GM18519 (cell line): Measurements from ENCODE around the gene CIB2.

Experiments used
- ATAC-seq: cut with Tn5 transposase; IDR thresholded peaks from one replicate; pipeline ENCODE4 v1.9.1; 2021; ENCODE audit warnings: mild to moderate bottlenecking, moderate library complexity; ENCODE audit not compliant: unreplicated experiment, low FRiP score

CIB2 gene

DNA sequence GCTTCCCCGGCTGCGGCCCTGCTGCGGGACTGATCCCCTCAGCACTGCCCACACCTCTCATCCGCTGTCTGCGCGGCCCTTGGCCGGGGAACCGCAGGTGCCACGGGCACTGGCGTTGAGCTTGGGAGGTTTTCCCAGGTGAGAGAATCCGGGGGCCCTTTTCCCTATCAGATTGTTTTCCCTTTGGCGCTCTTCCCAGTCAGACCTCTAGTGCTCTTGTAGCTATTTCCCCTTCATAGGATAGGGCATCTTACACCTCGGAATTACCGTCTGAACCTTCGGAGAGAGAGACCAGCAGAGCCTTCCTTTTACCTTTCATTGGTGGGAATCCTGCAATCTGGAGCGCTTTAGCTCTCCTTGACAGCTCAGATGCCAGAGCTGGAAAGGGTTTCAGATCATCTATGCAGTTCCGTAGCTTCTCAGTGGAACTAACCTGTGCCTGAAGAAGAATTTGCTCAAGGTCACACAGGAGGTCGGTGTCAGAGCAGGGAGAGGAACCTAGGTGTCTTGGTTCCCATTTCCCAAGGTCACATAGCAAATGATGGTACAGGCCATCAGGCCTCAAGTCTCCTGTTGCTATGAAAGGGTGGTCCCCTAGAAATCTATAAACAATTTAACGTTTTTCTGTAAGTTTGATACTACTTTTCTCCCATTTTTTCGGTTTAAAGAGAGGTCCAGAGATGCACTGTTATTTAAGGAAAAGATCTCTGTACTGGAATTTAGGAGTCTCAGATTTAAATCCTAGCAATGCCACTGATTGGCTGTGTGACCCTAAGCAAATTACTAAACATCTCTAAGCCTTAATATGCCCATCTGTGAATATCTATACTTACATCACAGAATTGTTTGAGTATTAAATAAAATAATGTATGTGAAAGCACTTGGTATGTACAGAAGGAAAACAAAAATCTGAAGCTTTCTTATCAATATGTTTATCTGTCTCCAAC, 18.8 kb upstream of the CIB2 start:
- peak; percentile 15 for ATAC-seq

DNA sequence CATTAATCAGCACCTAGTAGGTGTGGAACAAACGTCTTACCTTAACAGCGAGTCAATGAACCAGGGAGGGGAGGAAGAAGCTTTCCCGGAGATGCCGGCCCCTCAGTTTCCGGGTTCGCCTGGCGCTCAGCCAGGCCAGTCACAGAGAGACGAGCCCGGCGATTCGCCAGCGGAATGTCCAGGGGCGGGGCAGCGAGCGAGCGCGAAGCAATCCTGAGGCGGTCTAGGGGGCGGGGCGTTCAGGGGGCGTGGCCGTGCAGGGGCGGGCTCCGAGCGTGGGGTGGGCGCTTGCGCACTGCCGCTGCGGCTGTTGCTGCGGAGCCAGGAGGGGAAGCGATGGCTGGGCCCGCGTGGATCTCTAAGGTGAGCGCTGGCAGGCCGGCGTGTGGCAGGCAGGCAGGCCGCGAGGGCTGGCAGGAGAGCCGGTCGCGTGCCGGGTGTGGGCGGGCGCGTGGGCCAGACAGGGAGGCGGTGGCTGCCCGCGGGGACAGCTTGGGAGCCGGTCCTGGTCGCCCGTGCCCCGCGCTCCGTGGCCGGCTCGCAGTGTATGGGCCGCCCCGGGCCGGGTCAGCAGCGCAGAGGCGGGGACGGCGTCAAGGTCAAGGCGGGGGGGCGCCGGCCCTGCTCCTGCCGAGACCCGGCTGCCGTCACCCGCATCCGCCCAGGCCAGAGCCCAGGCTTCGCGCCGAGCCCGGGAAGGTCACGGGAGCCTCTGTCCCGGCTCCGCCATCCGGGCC, 18.0 kb upstream of the CIB2 start, which contains the start of gene IDH3A:
Gene IDH3A, plus strand, starts transcription at position 295 of the 737 bp plus-strand sequence. Its CDS starts 42 bp downstream, at position 337.
- peak; percentile 57 for ATAC-seq

DNA sequence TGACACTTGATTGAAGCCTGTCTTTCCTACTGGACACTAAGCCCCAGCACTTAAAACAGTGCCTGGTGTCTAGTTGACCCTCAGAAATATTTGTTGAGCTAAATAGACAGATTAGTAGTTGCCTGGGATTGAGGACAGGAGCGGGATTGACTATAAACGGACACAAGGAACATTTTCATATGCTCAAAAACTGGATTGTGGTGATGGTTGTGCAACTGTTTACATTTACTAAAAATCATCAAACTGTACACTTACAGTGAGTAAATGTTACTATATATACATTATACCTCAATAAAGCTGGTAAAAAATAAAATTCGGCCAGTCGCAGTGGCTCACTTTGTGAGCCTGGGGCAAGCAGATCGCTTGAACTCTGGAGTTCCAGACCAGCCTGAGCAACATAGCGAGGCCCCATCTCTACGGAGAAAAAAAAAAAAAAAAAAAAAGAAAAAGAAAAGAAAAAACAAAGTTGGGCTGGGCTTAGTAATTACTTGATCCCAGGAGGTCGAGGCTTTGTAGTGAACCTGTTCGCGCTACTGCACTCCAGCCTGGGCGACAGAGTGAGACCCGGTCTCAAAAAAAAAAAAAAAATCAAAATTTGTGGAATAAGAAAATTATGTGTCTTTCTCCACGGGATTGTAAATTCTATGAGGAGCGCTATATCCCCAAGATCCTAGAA, 17.3 kb upstream of the CIB2 start:
- peak; percentile 1 for ATAC-seq

DNA sequence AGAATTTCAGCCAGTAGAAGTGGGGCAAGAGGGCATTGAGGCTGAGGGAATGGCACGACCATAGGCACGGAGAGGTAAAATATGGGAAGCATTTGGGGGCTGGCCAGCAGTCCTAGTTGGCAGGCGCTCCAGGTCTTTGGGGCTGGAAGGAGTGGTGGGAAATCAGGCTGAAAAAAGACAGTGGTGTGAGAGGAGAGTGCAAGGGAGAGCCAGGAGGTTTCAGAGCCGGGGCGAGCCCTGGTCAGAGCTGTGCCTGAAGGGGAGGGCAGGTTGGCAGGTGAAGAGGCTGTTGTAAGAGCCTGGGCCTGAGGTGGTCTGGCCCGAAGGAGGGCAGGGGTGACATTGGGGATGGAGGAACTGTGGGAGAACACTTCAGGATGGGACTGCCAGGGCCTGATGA, 16.3 kb upstream of the CIB2 start:
- no peak for ATAC-seq

DNA sequence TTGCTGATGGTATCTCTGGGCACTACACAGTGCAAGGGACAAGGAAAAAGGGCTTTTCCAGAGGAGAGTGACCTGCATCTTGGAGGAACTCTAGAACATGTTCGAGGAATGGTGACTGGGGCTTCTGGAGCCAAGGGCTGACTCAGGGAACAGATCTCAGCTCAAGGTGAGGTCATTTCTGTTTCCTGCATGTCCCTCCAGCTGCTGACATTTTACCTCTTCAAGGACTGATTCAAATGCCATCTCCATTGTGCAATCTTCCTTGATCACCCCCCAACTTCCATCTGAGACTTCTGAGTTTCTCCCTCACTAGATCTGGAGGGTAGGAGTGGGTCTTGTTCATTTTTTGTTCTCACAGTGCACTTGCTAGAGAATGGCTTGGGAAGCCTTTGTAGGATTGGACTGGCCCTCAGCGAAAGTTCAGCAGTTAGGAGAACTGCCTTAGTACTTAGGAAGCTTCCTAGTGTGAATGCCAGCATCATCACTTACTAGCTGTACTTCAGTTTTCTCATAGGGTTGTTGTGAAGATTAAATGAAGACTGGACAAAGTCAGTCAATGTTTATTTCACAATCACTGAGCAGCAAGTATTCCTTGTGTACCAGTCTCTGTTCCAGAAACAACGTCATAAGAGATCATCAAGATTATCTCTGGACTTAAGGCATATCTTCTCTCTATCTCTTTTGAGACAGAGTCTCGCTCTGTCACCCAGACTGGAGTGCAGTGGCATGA, 15.3 kb upstream of the CIB2 start:
- no peak for ATAC-seq

DNA sequence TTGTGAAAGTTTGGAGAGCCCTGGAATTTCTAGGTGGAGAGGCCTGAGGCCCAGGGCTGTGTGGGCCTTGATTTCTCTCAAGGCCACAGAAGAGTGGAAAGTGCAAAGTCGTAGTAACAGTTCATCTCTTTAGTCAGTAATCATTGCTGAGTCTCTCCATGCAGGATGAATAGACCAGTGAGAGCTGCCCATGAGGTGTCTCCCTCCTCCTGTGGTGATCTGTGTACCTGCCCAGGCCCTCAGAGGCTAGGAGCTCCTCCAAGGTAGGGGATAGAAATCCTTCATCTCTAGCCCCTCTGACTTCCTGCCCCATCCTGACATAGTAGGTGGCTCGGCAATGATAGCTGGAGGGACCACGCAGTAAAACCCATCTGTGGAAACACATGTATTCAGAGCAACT, 11.1 kb upstream of the CIB2 start:
- no peak for ATAC-seq

DNA sequence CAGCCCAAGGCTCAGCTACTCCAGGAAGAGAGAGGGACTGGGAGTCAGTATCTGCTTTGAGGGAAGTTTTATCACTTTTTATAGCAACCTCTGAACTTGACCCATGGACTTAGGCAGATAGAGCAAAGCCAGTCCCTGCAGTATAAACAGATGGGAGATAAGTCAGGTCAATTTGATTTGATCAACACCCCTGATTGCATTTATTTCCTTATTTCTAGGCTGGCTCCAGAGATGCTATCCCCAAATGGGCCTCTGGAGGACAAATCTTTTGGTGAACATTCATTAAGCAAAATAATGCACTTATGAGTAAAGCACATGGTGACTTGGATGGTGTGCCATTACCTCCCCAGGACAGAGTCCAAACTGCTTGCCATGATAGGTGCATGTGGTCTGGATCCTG, 9.0 kb upstream of the CIB2 start:
- no peak for ATAC-seq

DNA sequence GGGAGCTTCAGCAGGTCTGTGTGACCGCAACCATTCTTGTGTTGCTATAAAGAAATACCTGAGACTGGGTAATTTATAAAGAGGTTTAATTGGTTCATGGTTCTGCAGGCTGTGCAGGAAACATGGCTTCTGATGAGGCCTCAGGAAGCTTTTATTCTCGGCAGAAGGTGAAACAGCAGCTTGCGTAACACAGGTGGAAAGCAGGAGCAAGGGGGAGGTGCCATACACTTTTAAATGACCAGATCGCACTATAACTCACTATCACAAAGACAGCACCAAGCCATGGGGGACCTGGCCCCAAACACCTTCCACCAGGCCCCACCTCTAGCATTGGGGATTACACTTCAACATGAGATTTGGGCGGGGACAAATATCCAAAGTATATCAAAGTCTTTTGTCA, 8.3 kb upstream of the CIB2 start:
- ATAC-seq = no peak

DNA sequence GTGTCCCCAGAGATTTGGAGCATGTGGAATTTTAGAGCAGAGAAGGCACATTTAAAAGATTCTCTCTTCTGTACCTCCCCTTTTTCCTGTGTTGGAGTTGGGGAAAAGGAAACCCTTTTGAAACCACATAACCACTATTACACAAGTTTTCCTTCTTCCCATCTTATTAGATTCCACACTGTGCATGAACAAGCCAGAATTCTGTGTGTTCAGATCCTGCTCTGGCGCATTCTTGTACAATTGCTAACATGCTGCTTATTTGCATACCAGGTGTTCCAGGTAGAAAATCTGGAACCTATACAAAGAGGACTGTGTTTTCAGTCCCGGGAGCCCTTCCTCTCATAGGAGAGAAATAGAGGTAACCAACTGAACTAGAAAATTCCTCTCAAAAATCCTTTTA, 2.6 kb upstream of the CIB2 start:
- ATAC-seq = no peak

DNA sequence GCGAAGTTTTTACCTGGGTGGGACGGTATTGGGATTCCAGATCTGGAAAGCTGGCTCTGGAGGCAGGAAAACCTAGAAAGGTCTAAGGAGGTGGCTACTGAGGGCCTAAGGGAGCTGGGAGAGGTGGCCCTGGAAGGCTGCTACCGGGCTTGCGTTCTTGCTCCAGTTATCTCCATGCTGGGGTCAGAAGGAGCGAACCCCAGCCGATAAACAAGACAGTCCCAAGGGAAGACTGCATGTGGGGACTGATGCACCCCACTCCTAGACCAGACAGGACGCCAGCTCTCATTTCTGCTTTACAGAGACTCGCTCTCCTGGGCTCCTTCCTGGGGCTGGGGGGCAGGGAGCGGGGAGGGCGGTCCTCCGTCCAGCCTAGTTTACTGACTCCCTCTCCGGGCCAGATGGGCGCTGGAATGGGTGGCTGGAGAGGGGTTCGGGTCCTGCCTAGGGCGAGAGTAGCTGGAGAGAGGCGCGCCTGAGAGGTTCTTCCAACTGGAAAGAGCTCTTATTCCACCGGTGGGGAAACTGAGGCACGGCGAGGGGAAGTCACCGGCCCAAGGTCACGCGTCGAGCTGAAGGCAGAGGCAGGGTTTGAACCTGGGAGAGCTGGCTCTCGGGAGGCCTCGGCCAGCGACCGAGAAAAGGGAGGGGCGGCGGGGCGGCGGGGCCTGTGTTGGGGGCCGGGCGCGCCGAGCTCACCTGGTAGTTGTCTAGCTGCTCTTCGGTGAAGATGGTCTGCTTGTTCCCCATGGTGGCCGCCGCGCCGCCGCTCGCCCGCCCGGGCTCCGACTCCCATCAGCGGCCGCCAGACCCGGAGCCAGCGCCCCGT, 565 bp downstream of the CIB2 start:
- ATAC-seq = peak; percentile 38

DNA sequence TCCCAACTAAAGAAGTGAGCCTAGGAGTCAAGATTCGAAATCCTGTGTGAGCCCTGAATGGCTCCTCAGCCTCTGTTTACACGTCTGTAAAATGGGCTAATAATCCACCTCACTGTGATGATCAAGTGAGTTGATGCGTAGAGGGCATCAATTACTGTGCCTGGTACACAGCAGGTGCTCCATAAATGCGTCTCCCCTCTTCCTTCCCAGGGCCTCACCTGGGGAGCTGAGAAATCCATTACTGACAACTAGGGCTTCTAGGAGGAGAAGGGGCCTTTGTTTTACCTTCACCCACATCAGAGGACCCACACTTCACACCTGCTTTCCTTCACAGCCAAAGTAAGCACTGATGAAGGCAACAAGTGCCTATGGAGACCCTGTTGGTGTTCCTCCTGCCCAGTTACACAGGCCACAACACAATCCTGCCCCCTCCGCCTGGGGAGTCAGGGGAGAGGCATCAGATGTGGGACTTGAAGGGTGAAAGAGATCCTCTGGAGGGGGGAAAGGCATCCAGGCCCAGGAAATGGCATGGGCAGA, 1.4 kb downstream of the CIB2 start:
- no peak for ATAC-seq

DNA sequence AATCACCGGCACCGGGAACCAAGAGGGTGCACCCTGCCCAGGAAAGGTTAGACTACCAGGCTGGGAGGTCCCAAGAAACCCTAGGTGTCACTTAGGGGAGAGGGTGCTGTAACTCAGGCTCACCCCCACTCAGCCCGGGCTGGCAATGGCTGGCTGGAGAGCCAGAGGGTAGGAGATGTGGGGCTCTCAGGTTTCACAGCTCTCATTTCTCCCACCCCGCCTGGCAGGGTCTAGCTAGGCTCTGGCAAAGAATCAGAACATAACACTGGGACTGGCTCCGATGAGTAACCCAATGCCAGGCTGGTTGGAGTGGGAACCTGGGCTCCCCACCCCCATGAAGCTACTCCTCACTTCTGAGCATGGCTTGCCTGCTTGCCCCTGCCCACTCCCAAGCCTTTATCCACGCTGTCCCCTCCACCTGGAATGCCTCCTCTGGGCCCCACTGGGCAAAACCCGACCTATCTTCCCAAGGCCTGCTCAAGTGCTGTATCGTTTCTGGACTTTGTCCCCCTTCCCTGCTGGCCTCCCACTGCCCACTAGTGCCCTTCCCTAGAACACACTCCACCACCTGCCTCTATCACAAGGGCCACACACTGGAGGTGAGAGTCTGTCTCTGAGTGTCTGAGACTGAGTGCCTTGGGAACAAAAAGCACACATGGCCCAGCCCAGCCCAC, 2.0 kb downstream of the CIB2 start:
- no peak for ATAC-seq

DNA sequence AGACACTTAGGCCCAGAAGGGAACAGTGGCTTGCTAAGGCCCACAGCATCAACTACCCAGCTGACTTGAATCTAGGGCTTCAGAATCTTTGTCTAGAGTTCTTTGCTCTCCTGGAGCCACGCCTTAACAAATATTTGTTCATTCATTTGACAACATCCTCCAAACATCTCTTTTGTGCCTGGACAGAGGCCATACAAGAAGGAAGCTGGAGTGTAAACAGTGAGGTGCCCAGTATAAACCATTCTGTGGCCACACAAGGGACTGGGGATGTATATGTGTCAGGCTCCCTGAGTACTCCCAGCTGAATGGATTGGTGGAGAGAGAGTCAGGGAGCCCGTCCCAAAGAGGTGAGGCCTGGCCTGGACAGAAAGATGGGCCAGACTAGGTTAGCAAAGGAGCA, 3.4 kb downstream of the CIB2 start:
- ATAC-seq = no peak

DNA sequence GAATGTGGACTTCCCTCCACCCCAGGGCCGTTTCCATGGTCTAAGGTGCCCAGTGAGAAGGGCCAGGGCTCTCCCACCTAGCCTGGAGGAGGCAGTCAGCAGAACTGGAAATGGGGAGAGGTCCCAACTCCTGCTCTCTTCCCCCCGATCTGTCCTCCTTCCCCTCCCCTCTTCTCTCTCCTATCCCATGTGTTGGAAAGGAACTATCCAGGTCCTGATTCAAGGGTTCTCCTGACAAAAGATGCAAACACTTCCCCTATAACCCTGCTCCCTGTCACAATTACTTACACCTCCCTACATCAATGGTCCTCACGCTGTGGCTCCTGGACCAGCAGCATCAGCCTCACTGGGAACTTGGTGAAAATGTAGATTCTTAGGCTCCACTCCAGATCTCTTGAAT, 6.0 kb downstream of the CIB2 start:
- no peak for ATAC-seq

DNA sequence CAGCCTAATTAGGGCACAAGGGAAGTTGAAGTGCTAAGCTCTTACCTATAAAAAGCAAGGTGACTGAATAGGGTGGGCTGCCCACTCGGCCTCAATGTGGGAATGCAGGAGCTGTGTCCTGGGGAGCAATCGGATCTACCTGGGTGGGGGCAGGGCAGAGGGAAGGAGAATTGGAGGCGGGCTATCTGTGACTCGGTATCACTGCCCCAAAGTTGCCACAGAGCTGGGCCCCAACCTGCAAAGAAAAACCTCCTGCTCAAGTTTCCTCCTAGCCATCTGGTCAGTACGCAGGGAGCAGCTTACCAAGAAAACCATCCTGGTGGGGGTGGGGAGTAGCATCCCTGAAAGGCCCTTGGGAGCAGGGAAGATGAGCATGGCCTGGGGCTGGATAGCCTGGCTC, 10.7 kb downstream of the CIB2 start:
- ATAC-seq = no peak

DNA sequence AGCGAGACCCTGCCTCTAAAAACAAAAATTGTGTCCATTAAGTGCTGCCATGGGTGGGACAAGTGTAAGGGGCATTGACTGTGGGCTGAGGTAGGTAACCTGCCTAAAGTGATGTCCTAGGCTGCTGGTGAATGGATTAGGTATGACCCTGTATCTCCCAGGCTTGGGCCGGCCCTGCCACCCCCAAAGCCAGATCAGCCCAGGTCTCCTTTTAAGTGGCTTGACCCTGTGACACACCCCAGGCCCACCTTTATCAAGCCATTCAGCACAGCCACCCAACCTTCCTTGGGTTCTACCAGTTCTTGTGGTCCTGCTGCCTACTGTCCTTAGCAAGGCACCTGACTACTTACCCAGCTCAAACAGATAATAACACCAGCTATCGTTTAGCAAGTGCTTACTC, 18.7 kb downstream of the CIB2 start:
- ATAC-seq = no peak

DNA sequence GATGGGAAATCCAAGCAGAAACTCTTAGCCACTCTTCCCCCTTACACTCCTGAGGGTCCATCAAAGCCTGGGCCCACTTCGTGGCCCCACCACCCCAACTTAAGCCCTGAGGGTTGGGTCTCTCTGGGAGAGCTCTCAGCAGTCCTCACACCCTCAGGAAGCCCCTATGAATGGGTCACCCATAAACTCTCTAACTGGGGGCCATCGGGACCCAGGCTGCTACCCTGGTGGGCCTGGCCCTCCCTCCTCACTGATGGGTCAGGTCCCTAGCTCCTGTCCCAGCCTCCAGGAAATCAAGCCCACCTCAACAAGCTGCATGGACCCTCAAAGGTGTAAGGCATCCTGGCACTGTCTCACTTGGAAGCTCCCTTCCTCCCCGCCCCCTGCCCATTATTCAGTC, 19.5 kb downstream of the CIB2 start:
- ATAC-seq = no peak

DNA sequence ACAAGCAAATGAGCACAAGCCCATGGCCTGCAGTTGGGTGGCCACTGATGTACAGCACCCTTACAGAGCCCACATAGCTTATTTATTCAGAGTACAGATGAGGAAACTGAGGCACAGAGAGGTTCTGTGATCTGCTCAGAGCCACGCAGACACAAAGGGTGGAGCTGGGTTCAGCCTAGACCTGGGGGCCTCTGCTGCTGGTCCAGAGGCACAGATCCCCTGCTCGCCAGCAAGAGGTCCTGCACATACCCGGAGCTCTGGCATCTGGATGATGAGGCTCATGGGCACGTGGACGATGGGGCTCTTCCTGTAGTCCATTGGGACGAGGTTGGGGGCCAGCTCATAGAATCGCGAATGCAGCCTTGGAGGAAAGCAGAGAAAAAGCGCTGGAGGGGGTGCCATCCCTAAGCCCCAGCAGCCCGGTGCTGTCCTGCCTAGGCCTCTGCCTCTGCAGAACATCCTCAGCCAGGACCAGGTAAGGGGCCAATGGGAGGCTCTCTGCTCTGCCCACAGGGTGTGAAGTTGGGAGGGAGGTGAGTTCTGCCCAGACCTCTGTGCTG, 20.2 kb downstream of the CIB2 start:
- no peak for ATAC-seq

DNA sequence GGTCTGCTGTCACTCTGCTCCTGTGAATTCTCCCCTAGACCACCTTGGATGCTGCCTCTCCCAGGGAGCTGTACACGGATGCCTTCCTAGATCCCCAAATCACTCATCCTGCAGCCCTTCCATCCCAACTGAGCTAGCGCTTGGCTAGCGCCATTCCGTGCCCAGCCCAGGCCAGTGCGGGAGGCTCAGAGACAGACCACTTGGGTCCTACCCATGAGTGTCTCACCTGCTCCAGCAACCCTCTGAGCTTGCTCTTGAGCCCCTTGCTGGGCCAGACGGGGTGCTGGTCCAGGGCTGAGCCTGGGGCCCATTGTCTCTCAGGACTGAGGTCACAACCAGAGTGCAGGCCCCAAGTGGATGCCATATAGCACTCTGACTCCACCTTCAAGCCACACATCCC, 21.1 kb downstream of the CIB2 start:
- ATAC-seq = no peak
